HG02798 (cell line): ENCODE results near the gene CD180.

Experiments used
- ATAC-seq: cut with Tn5 transposase; IDR thresholded peaks from one replicate; pipeline ENCODE4 v1.9.1; 2021; ENCODE audit warnings: mild to moderate bottlenecking; ENCODE audit not compliant: unreplicated experiment, poor library complexity

CD180 gene

DNA sequence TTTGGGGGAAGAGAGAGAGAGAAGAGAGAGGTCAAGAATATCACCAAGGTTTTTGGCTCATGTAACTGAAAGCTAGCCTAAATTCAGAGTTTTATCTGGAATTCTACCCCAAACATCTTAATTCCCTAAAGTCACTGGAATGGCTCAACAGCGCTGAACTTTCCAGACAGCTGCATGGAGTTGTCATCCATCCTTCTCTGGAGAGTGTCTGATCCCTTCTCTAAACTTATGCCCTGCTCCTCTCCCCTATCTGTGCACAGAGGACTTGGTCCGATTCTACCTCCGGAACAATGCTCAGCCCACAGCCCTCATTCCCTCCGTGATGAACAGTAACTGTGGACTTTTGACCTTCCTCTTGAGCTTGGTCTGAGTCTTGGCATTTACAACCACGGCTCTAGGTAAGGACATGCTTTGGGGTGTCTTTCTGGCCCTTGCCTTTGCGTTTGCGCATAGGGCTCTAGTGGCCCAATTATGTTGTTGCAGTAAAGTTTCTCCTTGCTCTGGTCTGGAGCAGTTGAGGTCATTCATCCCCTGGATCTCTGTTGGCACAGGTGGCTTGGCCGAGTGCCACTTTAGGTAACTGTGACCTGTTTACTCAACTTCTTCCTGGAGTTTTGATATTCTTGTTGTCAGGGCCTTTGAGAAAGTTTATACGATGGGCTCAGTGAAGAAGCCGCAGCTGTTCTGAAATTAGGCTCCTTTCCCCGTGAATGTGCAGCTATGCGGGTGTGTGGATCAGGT, 18.3 kb upstream of the CD180 start:
- no peak for ATAC-seq

DNA sequence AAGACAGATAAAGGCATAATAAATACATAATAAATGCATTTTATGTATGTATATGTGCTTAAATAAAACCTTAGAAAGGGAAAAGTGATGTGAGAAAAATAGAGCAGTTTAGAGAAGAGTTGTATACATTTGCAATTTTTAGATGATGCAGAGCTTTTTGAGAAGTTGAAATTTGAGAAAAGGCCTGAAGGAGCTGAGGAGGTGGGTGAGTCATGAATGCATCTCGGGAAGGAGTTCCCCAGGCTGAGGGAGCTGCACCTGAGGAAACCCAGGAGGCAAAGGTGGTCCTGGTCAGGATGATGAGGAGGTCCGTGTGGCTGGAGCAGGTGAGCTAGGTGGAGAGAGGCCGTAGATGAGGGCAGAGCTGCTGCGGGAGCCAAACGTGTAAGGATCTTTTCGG, 17.4 kb upstream of the CD180 start:
- no peak for ATAC-seq

DNA sequence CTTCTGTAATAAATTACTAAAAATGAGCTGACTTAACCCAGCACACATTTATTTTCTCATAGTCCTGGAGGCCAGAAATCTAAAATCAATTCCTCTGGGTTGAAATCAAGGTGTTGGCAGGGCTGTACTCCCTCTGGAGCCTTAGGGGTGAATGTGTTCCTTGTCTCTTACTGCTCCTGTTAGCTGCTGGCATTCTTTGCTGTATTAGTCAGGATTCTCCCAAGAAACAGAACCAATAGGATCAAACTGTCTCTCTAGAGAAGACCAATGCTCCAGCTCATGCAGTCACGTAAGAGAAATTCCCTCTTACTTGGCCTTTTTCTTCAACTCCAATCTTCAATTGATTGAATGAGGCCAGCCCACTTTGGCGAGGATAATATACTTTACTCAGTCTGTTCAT, 15.3 kb upstream of the CD180 start:
- ATAC-seq: no peak

DNA sequence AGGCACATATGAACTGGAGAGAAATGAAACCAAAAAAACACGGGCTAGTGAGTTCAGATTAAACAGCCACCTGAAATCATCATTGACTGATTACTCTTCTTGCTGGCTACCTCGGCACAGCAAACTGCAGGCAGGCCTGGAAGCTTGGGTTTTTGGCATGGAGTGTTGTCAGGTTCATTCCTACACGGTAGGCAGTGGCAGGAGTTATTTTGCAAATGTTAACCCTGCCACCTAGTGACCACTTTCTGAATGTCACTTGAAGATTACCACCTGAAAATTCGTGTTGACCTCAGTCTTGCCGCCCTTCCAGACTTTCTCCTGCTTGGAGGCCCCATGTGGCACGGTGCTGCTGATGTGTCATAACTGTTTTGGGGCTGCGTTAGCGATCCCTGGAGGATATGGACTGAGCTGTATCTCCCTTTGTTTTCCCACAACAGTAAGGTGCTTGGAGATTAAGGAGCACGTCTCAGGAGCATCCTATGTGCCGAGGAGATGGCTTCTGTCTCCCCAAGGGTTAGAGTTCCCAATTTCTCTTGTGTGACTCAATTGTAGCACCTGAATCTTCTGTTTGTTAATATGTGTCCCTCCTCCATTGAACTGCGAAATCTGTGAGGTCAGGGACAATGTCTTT, 12.7 kb upstream of the CD180 start:
- peak; percentile 31 for ATAC-seq

DNA sequence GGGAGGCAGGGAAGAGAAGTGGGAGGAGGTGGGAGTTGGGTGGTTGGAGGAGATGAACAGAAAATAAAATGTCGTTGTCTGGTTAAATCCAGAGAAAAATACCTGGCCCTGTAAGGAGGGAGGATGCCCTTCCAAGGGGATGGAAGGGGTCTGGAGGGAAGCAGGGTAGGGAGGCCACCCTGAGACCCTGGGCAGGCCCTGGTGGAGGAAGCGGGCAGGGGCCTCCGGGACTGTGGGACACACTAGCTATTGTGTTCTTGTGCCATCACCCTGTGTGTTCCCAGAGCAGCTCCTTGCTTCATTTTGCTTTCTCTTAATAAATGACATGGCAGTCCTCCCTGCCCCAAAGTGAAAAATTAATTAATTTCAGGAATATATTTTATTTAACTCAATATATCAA, 11.8 kb upstream of the CD180 start:
- ATAC-seq: no peak

DNA sequence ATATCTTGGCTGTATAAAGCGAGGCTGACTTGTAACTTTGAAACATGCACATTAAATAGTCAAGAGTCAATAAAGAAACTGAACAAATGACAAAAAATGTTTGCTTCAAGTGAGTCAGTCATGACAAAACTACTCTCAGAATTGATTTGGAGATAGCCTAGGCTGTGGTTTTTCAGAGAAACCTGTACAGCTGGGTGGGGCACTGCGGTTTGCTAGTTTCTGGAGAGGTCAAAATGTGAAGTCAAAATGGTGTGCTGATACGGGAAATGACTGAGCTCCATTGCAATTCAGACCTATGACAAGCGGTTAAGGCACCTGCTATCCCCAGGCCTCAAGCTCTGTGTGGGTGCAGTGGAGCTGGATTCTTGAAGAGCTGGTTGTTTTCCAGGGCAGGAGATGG, 10.3 kb upstream of the CD180 start:
- peak; percentile 87 for ATAC-seq

DNA sequence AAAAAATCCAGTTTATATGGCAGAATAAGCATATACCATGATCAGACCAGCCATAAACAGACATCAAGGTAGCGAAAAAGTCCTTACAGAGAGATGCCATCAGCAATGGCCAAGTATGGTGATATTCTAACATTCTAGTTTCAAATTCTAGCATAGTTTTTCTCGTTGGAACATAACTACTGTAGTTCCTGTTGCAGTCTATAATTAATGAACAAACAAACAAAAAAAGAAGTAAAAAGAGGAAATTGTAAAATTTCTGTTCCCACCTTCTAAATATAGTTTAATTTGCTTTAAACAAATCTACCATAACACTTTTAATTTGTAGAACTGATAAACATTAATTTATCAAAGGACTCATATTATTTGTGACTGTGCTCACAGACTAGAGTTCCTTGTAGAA, 9.9 kb upstream of the CD180 start:
- peak; percentile 28 for ATAC-seq

DNA sequence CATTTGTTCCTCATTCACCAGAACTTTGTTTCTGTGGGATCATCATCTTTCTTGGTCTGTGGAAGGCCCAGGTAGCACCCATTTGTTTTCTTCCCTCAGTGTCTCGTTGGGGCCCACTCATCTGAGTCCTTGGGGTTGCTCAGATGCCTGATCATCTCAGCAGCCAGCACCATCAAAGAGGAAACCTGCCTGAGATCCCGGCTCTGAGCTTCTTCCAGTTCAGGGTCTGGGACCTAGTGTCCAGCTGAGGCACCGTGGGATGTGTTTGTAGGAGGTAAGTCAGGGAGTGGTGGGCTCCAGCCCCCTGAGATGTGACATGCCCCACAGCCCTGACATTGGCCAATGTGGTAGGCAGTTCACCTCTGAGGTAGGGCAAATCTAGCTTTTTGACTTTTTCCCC, 9.4 kb upstream of the CD180 start:
- no peak for ATAC-seq

DNA sequence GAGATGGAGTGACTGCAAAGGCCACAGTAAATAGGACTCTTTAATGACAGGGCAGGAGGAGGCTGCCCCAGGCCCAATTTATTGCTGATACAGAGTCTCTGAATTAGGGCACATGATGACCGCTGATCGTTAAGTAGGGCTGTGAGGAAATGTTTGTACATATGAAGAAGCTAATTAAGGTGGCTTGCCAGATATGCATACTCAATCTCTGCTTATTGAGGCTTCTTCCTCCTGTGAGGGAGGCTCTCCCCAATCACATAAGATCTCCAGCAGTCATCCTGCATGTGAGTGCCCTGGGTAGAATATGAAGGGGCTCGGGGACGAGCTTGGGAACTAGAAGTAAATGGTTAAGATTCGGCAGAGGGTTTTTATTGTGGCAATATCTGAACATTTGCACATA, 8.2 kb upstream of the CD180 start:
- no peak for ATAC-seq

DNA sequence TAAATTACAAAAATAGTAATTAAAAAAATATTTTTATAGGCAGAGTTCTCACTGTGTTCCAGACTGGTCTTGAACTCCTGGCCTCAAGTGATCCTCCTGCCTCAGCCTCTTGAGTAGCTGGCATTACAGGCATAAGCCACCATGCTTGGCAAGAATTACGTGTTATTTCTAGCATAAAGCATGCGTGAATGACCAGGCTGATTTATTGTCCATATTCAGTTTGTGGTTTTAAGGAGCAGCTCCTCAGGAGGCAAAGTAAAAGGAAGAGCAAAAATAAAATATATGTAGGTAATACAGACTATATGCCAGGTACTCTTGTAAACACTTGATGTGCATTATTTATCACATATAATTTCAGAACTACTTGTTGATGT, 7.1 kb upstream of the CD180 start:
- no peak for ATAC-seq

DNA sequence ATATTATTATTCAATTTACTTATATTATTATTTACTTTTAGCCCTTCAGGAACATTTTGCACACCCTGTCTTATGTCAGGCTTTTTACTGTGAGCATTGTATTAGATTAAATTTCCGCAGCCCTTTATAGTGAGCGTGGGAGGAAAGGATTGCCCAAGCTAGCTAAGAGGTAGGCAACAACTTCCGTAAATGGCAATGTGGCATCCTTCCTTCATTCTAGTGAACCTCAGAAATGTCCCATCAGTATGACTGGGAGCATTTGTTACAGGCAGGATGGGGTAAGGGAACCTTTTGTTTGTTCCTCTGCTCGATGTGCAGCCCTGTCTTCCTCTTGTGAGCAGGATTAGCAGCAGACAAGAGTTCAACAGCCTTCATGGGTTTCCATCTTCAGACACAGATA, 6.2 kb upstream of the CD180 start:
- ATAC-seq: no peak

DNA sequence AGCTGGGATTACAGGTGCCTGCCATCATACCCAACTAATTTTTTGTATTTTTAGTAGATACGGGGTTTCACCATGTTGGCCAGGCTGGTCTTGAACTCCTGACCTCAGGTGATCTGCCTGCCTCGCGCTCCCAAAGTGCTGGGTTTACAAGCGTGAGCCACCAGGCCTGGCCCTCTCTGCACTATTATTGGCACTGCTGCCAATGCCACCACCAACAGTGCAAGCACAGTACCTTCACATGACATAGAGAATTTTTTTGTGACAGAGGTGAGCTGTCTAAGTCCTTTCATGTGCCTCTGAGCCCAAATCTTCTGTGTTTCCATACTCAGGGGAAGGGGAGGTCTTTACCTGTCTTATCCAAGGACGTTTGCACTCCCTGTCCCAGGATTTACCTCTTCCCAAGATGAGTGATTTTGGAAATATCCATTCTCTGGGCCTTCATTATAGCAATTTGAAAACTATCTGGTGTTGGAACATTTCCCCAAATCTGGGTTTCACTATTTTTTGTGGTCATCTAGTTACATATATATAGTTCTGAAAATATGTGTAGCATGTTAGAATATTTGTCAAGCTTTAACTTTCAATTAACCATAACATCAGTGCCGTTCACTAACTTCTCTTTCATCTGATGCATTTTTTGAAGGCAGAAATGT, 5.4 kb upstream of the CD180 start:
- ATAC-seq: no peak

DNA sequence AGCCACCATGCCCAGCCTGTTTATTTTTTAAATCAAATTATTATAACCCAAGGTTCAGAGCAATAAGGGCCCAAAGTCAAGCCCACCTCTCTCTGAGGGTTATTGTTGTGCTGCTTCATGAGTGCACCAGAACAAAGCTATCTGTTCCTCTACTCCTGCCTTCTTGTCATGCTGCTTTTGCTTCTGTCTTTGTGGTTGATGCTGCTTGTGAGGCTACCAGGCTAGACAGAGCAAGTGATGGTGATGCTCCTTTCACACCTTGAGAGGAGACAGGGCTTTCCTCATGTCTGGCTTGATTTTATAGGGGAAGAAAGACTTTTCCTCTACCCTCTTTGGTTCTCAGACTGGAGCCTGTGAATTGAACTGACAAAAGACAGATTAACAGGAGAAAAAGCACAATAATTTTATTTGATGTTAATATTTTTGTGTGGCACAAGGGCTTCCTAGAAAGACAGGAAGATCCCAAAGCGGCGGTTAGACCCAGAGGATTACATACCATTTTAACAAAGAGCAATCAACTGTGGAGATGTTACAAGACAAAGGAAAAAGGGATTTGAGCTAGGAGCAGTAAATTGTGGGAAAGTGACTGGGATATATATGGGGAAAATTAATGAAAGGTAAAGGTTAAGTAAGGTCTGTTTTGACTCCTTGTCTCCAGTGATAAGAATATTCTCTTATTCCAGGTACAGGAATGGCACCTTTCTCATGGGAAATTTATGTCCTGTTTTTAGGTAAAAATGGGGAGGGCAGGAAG, 4.4 kb upstream of the CD180 start:
- peak; percentile 30 for ATAC-seq

DNA sequence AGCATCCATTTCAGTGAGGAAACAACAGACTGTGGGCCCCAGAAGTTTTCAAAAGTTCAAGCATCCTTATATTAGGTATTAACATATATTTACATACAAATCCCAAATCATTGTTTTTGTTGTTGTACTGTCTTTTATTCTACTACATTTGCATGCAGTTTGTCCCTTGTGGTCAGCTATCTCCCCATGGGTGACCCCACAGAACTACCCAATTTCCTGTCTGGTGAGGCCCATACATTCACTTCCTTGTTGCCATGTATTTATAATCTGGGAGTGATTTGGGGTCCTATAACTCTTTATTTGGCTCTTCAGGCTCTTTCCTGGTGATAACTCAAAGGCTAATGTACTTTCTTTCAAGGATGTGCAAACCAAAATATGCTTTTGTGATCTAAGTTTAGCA, 3.3 kb upstream of the CD180 start:
- no peak for ATAC-seq

DNA sequence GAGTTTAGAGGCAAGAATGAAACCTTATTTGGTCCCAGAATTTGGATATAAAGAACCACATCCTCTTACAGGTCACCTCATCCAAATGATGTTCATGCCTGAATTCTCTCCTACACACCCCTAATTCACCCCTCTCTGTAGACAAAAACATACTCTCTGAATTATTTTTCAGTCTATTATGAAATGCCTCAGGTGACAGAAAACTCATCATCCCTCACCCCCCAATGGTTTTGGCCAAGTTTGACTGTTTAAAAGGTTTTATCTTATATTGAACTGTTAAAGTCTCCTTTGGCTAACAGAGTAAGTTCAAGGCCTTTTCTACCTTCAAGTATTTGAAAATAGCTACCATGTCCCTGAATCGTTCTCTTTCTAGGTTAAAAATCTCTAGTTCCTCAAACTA, 2.3 kb upstream of the CD180 start:
- ATAC-seq: no peak

DNA sequence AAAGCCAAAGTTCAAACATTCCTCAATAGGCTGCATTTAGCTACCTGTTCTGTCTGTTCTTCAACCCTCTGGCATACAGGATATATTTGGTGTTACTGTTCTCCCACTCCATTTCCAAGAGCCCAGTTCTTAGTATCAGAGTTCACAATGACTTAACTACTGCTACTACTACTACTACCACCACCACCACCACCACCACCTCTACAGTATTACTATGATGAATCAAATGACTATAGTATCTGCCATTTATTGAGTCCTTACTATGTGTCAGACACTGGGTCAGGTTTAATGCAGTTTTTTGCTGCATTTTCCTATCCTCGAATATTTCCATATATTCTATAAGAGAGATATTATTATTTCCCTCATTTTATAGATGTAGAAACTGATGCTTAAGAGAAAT, 937 bp upstream of the CD180 start:
- no peak for ATAC-seq

DNA sequence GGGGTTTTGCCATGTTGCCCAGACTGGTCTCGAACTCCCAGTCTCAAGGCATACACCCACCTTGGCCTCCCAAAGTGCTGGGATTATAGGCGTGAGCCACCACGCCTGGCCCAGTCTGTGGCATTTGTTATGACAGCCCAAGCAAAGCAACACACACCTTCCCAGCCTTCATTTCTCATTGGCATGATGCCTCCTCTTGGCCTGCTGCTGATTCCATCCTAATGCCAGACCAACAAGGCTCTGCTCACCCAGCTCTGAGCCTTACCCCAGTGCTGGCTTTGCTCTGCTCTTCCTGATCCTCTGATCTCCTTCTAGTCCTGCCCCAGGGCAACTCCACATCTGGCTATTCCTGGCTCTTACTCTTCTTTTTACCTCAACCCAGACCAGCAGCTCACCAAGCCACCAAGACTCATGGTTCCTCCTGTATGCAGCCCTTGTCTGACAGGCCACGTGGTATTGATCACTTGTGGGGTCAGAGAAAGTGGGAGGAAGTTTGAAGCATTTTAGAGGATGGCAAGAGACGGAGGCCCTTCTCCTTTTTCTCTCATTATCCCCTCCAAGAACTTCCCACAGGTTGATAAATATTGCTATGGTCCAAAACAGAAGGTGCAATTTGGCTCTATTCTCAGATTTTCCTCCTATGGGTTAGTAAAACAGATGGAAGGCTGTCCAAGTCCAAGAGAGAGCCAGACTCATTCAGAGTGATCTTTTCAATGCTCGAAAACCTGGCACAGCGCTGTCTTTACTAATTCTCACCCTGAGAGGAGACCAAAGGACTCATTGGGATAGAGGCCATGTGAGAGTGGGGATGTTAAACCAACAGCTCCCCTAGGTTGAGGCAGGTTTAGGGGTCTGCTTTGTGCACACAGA, 958 bp downstream of the CD180 start:
- ATAC-seq: peak; percentile 32

DNA sequence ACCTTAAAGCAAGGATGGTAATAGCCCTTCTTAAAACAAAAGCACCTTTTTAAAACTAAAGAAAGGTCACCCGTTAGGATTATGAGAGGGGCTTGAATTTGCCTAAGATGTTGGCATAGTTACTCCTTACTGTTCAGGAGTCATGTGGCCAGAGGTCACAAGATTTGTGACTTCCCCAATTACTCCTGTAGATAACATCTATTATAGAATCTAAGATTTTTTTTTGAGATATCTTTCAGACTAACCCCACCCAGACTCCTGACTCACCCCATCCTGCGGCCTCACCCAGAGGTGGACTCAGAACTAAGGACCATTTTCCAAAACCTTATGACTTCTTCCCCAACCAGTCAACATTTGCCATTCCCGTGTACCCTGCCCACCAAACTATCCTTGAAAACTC, 2.4 kb downstream of the CD180 start:
- ATAC-seq: no peak

DNA sequence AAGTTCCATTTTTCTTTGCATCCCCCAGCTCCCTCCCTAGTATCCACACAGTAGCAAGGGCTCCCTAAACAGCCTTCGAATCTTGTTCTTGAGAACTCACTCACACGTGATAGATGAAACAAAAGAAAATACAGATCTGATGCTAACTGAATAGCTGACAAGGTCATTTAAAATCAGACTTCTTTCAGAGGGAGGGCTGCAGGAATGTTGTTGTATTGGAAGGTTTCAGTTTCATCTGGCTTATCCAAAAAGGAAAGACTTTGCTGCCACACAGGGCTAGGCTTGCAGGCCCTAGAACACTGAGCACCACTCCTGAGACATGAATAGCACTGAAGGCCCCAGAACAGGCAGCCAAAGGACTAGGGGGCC, 3.2 kb downstream of the CD180 start:
- ATAC-seq: no peak

DNA sequence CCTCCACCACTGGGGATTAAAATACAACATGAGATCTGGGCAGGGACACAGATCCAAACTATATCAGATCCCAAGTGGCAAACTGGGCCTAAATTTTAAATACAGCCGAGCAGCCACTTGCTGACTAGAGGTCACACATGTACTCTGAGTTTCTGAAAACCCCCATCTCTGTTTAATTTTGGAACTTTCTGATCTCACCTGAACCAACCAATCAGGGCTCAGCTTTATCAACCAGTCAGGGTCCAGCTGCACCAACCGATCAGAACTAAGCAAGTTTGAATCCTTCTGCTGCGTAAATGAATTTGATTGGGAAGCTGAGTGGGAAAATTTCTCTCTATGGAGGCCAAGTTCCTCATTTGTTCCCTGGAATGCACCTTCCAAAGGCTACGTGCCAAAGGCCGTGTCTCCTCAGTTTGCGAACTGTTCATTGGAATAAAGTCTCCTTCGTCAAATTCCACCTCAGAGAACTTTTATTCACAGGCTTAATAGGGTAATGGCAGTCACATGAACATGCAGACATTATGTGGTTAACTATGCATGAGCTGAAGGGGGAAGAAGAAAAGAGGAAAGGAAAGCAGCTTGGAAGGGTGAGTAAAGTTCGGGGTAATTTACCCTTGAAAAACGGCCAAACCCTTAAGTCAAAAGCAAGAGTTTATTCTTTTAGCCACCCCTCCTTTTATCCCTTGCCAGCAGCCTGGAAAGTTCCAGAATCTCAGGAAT, 3.7 kb downstream of the CD180 start:
- peak; percentile 39 for ATAC-seq
